HS-27A (cell line): Measurements from ENCODE around the gene SLC34A3.

Experiments
- DNase-seq: peaks from one replicate; pipeline ENCODE4 v3.0.0-alpha.2; 2012; ENCODE audit warnings: low read depth, missing footprints

Gene SLC34A3

GRCh38 chr9:137230705-137231371, at the start of gene SLC34A3:
SLC34A3 (plus strand) TSS chr9:137230901; CDS start chr9:137231703, 802 bp downstream.
- DNase-seq: no peak

- DNase-seq: no peak
These were observed 49.0 kb upstream of the SLC34A3 start for GRCh38 chr9:137181680-137182079.

- DNase-seq: no peak
These were observed 47.9 kb upstream of the SLC34A3 start for GRCh38 chr9:137182836-137183235.

- DNase-seq: no peak
These were observed 46.6 kb upstream of the SLC34A3 start for GRCh38 chr9:137183980-137184595.

- DNase-seq: no peak
These were observed 45.6 kb upstream of the SLC34A3 start for GRCh38 chr9:137184881-137185660.

- no peak for DNase-seq
These were observed 44.8 kb upstream of the SLC34A3 start for GRCh38 chr9:137185921-137186320.

- no peak for DNase-seq
These were observed 44.3 kb upstream of the SLC34A3 start for GRCh38 chr9:137186385-137186784.

- no peak for DNase-seq
These were observed 43.3 kb upstream of the SLC34A3 start for GRCh38 chr9:137187386-137187785.

GRCh38 chr9:137188086-137188489, 42.6 kb upstream of the SLC34A3 start:
- DNase-seq: no peak

- peak; percentile 76 for DNase-seq
These were observed 42.0 kb upstream of the SLC34A3 start, which contains the start of the genes ANAPC2 and SSNA1 for GRCh38 chr9:137188490-137189296. ANAPC2 (minus strand) TSS chr9:137188560; CDS start chr9:137188532, 28 bp downstream. SSNA1 (plus strand) TSS chr9:137188676; CDS start chr9:137188727, 51 bp downstream.

GRCh38 chr9:137189297-137190295, 41.1 kb upstream of the SLC34A3 start:
- no peak for DNase-seq

GRCh38 chr9:137190315-137190856, 40.3 kb upstream of the SLC34A3 start:
- no peak for DNase-seq

GRCh38 chr9:137191245-137191644, 39.5 kb upstream of the SLC34A3 start:
- no peak for DNase-seq

GRCh38 chr9:137191691-137192447, 38.8 kb upstream of the SLC34A3 start:
- no peak for DNase-seq

GRCh38 chr9:137192448-137192780, 38.3 kb upstream of the SLC34A3 start:
- DNase-seq: no peak

- DNase-seq: no peak
These were observed 37.8 kb upstream of the SLC34A3 start for GRCh38 chr9:137192859-137193258.

GRCh38 chr9:137193771-137194170, 36.9 kb upstream of the SLC34A3 start:
- no peak for DNase-seq

GRCh38 chr9:137194388-137194787, 36.3 kb upstream of the SLC34A3 start:
- no peak for DNase-seq

GRCh38 chr9:137194909-137195308, 35.8 kb upstream of the SLC34A3 start:
- DNase-seq: no peak
